Stimulated activated CD4-positive, alpha-beta T cell treated with anti-CD3 and anti-CD28 coated beads, TNF-alpha, amount 100 ng/mL, for 1 hour (primary cell): ENCODE data around the gene MRPS2.
"Not testable (repeated sequence)": the region's sequence is repeated elsewhere in the genome, so short reads cannot be mapped to it uniquely, and the experiment has no call there.

ENCODE experiments used
- DNase-seq, 3 donors: peaks; one replicate each; pipeline ENCODE4 v3.0.0-alpha.2; 2020; ENCODE audit warnings: low read depth in 3 of 3, low spot score in 1 of 3

MRPS2 gene

DNA sequence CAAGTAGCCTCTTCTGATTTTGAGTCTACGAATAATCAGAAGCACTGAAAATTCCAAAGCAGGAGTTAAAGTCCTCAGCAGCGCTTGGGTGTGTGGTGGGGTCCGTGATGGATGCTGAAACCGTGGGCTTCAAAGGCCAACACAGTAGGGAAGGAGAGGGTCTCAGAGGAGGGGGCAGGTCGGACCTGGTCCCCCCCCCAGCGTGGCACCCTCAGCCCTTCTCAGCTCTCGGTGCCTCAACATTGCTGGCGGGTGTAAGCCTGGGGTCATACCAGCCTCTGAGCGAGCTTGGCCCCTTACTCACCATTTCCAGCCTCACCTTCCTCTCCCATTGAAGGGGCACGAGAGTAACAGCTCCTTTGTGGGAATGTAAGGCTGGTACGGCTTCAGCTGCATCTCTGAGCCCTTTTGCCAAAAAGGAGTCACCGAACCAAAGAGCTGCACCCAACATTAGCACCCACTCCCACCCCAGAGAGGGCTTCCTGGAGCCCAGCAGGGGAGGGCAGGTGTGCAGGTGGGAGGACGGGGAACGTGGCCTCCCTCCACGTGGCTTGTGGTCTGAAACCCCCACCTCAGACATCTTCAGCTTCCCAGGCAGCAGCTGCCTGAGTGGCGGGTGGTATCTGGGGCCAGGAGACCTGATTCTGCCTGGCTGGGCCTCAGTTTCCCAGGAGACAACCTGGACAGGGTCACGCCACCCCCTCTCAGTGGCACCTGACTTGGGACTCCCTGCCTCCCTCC is 14.0 kb downstream of the MRPS2 start:
- no peak for DNase-seq

DNA sequence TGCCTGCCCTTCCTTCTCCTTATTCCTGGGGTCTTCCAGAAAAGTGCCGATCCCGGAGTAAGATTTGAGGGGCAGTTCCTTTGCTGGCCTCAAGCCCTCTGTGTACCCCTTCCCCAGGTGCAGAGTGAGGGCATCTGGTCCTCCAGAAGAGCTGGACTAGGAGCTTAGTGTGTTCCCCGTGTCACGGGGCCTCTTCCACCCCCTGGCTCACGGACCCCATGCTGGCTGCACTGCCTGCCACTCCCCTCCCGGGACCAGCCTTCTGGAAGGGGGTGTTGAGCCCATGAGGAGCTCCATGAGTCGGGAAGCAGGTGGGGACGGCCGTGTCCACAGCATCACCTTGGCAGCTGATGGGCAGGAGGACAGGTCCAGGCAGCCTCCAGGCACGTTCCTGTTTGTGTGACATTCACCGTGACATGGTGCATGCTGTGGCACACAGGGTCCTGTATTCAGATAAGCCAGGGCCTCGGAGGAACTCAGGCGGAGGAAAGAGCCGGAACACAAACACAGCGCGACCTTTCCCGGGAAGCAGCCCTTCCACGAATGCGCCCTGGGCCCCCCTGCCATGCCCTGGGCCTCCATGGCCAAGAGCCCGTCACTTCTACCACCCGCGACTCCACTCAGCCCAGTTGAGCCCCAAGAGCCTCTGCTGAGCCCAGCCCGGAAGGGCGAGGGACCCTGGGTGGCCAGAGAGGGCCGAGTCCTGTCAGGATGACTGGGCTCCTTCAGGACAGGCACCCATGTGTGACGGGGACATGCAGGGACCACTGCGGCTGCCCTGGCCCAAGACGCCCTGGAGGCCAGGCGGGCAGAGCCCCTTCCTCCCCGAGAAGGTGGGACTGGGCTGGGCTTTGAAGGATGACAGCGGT is 14.8 kb downstream of the MRPS2 start:
- DNase-seq = no peak

DNA sequence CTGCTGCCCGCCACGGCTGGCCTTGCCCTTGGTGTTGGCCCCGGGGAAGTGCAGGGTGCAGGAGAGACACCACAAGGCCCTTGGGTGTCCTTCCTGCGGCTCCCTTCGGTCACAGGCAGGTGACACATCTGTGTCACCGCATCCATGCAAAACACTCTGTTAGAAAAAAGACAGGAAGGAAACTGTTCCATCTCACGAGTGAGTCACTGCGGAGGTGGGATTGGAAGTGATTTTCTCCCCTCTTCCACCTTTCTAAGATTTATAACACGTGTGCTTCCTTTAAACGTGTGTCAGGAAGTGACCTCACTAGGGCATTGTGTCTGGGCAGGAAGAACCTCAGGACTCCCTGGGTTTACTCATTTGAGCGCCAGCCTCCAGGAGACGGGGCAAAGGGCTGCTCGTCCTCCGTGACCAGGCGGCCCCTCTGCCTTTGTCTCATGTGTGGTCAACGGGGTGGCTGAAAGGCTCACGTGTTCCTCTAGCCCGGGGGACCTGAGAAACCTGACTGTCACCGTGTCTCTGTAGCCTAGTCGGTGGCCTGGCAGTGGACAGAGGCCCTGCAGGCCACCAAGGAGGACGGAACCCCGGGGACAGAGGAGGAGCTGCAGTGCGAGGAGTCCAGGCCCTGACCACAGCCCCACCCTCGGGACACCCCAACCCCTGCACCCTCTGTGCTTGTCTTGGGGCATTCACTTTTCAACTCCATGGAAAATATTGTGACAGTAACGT is 15.8 kb downstream of the MRPS2 start:
- no peak for DNase-seq

DNA sequence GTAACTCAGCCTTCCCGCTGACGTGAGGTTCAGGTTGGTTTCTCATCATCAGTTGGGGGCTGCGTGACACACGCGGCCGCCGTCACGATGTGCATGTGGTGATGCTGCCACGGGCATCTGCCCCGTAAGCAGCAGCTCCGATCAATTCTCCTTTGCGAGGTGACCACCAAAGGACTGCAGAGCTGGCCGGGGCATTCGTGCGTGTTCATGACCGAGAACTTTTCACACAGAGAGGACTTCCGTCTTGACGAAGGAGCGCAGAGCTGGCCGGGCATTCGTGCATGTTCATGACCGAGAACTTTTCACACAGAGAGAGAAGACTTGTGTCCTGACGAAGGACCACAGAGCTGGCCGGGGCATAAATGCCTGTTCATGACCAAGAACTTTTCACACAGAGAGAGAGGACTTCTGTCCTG is 16.9 kb downstream of the MRPS2 start:
- DNase-seq = no peak

DNA sequence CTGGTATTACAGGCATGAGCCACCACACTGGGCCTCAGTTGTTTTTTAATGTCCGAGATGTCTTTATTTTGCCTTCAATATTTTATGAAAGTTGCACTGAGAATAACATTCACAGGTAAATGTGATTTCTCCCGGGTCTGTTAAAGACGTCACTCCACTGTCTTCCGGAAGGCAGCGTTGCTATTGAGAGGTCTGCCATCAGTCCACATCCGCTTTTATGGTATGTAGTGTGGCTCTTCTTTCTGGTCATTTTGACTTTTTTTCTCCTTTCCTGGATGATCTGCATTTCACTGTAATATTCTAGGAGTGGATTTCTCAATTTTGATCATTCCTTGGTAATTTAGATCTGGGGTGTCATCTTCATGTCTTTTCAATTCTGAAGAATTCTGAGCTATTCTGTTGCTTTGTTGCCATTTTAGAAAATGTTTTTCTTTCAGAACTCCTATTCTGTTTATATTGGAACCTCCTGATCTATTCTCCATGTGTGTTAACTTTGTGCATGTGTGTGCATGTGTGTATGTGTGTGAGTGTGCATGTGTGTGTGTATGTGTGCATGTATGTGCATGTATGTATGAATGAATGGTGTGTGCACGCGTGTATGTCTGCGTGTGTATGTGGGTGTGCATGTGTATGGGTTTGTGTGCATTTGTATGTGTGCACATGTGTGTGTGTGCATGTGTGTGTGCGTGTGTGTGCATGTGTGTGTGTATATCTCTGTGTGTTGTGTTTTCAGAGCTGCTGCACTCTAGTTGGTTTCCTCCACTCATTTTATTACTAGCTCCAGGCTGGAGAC is 18.9 kb downstream of the MRPS2 start:
- no peak for DNase-seq

DNA sequence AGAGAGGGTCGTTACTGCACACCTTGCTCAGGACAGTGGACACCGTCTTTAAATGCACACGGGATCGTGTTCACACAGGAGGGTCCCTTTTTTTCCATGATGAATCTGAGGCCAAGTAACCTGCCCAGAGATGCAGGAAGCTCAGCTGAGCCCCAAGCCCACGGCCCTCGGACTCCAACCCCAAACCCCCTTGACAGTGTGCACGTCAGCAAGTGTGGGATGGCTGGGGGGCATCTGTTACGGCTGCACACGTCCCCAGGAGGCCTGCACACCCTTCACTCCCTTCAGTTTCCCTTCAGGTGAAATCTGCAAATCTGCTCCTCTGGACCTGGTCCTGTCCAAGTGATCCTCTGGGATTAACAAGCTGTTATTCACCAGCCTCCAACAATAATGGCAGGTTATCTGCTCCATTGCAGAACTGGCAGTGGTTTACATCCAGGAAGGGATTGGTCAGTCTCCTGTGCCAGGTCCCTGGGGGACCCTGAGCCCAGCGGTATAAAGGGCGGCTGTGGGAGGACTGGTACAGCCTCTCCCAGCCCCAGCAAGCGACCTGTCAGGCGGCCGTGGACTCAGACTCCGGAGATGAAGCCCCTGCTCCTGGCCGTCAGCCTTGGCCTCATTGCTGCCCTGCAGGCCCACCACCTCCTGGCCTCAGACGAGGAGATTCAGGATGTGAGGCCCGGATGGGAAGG is 20.6 kb downstream of the MRPS2 start, which contains the start of gene LCN1:
LCN1 (plus strand) TSS at position 525 of the 692 bp plus-strand sequence; CDS start at position 583, 58 bp downstream.
- no peak for DNase-seq

DNA sequence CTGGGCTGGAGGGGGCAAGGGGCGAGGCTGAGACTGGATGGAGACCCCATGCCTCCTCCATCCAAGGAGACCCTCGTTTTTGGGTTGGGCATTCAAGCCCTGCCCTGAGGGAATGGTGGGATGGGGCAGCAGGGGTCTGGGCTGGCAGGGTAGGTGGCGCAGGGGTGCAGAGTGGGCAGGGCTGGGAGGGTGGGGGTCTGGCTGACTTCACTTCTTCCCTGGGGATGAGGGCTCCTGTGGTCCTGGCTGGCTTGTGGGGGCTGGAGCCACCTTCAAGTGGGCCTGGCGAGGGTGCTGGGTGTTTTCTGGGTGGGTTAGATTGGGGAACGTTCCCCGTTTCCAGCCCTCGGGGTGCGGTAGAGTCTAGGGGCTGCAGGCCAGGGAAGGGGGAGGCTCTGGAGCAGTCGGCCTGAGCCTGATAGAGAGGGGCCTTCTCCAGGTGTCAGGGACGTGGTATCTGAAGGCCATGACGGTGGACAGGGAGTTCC is 21.2 kb downstream of the MRPS2 start:
- no peak for DNase-seq

DNA sequence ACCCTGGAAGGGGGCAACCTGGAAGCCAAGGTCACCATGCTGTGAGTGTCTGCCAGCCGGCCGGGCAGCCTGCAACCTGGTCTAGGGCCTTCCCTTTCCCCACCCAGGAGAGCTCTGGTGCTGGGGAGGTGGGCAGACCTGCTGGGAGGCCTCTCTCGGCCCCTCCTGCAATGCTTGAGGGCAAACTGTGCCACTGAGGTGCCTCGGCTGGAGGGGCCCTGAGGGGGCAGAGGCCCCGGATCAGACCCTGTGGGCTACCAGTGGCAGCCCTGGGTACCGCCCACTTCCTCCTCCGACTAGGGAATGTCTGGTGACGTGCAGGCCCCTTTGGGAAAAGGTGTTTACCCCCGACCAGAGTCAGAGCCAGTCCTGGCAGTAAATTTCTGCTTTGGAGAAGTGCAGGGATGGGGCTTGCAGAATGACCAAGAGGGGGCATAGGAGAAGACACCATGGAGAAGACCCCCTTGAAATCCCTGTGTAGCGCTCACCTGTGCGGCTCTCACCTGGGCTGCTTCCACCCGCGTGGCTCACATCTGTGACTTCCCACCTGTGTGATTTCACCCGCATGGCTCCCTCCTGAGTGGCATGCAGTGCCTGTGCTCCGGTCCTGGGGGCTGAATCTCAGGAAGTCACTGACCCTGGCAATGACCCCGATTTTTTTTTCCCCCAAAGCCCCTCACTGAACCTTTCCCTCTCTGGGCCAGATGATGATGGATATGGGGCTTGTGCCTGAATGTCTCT is 21.8 kb downstream of the MRPS2 start:
- DNase-seq = no peak

DNA sequence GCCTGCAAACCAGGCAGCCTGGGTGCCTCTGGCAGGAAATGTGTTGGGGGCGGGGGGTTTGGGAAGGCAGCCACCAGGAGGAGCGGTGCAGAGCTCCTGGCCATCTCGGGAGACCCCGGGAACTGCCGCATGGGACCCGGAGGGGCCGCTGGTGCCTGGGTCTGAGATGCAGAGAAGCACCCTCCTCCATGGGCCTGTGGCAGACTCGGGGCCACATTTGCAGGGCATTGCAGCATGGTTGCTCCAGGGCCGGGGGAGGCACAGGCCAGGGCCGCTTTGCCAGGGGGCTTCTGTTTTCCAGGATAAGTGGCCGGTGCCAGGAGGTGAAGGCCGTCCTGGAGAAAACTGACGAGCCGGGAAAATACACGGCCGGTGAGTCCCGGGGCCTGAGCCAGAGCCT is 22.4 kb downstream of the MRPS2 start:
- no peak for DNase-seq

DNA sequence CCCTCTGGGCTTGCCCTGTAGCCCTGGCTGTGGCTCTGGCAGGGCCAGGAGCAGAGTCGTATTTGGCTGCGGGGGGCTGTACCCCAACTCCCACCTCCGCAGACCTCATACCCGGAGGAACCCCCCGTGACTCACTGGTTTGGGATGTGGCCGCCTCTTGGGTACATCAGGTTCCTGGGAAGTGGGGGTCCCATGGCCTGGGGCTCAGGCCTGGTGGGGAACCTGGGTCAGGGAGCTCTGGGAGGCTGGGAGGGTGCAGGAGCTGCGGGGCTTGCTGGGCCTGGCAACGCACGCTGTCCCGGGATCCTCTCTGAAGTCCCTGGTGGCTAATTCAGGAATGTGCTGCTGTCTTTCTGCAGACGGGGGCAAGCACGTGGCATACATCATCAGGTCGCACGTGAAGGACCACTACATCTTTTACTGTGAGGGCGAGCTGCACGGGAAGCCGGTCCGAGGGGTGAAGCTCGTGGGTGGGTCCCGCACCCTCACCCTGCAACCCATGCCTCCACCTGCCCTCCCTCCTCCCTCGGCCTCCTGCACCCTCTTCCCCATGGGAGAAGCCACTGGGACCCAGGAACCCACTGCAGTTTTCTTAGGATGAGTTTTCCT is 23.1 kb downstream of the MRPS2 start:
- no peak for DNase-seq

DNA sequence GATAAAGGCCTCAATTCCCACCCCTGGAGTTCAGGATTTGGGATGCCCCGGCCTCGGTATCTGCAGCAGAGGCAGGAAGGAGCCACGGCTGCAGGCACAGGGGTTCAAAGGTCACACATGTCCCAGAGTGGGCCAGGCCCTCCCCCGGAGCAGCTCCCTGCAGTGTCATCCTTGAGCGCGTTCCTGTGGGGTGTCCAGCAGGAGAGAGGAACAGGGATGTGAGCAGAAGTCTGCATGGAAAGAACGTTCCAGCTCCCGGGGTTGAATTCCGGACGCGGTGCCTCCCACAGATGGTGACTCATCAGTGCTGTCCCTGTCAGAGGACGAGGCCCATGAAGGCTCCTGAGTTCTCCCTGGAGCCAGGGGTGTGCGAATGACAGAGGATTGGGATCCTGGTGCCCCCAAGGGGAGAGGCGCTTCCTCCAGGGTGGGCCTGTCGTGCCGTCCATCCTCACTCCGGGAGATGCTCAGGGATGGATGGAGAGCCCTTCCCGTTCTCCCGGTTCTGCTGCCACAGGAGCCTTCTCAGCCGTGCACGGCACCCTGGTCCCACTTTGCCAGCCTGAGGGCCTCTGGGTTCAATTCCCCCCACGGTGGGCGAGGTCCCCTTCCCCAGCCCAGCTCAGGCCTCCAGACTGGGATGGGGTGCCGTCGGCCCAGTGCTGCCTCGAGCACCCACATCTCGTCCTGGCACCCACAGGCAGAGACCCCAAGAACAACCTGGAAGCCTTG is 23.8 kb downstream of the MRPS2 start:
- no peak for DNase-seq

DNA sequence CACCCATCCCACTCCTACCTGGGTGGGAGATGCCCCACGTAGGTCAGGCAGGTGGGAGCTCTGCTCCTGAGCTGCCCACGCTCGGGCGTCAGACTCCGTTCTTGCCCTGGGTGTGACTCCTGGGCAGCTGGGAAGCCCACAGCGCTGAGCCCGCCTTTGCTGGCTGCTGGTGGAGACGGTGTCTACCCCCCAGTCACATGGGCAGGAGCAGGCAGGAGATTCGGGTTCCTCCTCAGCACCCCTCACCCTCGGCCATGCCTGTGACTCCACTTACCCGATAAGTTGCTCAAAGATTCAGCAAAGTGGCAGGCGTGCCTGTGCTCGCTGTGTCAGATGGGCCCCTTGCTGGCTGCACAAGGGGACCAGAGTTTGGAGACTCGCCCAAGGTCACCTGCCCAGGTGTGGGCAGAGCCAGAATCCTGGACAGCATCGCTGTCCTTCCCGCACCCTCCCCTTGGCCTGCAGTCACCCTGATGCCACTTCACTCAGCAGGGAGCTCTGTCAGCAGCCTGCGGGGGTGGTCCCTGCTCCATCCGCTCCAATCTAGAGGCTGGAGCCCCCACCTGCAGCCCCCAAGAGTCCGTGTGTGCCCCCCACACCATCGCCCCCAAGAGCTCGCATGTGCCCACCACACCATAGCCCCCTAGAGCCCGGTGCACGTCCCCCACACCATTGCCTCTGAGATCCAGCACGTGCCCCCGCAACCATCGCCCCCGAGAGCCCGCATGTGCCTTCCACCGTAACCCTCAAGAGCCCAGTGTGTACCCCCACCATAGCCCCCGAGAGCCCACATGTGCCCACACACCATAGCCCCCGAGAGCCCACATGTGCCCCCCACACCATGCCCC is 25.0 kb downstream of the MRPS2 start:
- no peak for DNase-seq

DNA sequence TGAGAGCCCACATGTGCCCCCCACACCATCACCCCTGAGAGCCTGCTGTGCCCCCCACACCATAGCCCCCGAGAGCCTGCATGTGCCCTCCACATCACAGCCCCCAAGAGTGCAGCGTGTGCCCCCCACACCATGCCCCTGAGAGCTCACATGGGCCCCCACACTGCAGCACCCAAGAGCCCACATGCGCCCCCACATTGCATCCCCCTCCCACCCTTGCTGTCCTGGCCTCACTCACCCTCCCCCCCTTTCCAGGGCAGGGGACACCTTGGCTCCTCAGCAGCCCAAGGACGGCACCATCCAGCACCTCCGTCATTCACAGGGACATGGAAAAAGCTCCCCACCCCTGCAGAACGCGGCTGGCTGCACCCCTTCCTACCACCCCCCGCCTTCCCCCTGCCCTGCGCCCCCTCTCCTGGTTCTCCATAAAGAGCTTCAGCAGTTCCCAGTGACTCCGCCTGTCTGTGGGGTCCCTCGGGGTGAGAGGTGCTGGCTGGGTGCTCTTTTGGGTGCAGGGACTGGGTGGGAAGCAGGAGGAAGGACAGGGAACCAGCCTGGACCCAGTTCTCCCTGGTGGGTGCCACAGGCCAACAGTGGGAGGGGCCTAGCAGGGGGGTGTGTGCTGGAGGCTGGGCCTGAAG is 25.7 kb downstream of the MRPS2 start:
- no peak for DNase-seq

DNA sequence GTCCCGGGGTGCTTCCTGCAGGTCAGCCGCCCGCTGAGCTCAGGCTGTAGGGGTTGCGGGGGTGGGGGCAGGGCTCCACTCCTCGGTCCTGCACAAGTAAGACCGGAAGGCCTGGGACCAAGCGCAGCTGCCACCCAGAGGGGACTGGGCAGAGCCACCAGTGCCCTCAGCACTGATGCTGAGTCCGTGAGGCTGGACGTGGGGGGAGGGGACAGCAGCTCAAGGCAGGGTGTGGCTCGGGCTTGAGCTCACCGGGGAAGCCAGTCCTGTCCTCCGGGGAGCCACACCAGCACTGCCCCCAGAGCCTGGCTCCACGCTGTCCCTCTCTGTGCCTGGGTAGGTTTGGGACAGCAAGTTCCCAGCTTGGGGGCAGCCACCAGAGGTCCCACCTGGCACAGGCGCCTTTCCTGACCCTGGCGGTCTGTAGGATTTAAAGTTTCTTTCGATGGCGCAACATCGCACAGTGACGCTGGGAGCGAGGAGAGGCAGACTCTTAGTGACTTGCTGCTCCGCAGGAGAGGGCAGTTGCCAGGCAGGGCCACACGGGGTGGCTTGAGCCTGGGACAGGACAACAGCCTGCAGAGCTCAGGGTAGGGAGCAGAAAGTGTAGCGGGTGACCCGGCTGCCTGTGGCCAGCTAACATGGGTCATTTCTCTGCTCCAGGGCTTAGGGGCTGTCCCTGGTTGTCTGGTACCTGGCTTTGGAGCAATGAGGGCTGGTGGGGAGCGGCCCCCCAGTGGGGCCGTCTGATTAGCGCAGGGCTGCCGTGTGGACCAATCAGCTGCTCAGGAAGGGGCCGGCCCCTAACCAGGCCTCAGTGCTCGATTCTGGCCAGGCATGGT is 26.5 kb downstream of the MRPS2 start:
- no peak for DNase-seq

DNA sequence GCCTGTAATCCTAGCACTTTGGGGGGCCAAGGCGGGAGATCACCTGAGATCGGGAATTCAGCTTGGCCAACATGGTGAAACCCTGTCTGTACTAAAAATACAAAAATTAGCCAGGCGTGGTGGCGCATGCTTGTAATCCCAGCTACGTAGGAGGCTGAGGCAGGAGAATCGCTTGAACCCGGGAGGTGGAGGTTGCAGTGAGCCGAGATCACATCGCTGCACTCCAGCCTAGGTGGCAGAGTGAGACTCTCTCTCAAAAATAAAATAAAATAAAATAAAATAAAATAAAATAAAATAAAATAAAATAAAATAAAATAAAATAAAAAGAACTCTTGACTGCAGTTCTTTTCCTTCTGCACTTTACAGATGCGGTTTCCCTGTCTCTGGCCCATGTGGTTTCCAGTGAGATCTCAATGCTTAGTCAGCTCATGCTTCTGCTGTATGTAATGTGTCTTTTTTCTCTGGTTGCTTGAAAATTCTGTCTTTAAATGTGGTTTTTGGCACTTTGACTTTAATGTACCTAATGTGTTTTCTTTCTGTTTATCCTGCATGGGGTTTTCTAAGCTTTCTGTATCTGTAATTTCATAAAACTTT is 28.5 kb downstream of the MRPS2 start:
- DNase-seq = not testable (repeated sequence)

DNA sequence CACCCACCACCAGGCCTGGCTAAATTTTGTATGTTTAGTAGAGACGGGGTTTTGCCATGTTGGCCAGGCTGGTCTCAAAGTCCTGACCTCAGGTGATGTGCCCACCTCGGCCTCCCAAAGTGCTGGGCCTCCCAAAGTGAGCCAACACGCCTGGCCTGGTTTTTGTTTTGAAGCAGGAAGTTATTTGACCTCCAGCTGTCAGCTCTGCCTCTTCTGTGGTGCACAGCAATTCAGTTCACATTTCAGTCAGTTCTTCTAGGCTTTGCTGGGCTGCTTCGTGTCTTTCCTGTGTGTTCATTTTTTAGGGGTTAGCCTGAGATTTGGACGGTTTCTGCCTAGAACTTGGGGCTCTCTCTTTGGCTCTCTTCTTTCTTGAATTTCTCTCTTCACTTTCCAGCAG is 29.7 kb downstream of the MRPS2 start:
- DNase-seq = no peak
